ENCODE measurements around the gene SETDB1. TPM values are rescaled to one million over a fixed set of nuclear protein-coding genes. Genes with fewer than 3 reads are reported as not detected.

Gene SETDB1
- total and polyA plus RNA-seq, 2 of the 13 experiments (the other 11 are each of a cell fraction or from before 2014, with no cell fraction given), result 33.1 to 34.6 TPM

DNA sequence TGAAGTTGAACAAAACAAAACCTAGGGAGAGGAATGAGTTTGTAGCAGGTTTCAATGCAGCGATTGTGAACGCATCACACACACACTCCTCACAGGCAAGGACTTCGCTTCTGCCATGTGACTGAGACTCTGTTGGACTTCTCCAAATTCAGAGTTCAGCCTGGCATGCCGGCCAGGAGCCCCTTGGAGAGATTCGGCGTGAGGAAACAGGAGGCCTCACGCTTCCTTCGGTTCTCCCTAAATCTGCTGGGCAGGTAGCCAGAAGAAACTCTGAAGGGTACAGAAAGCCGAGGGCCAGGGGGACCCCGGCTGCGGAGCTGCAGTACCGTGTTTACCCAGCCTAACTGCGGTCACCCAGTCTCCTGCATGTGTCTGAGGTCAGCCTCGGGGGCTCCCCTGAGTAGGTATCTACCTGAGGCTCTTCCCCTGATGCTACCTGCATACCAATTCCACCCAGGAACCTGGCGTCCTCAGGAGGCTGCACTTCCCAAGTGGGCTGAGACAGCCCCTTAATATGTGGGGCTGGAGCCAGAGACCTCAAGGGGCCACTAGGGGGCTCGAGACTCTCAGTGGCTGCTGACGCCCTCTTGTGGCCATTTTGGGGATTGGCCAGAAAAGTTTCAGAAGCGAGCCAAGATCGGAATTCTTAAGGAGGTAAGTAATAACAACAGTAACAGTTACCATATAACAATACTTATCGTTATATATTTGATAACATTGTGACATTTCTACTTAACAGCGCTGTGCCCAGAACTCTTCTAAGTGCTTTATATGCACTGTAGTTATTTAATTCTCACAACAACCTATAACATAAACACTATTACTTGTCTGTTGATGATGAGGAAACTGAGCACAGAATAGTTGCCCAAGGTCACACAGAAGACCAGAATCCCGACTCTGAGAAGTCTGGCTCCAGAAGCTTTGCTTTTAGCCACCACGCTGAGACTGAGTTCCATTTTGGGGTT is 53.2 kb downstream of the SETDB1 start (continued):
- TF ChIP-seq, protein P1, sequence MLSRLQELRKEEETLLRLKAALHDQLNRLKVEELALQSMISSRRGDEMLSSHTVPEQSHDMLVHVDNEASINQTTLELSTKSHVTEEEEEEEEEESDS (CRISPR knock-in tag; IDR thresholded peaks at IDR 0.05; ENCODE audit: borderline replicate concordance), result no peak
- TF ChIP-seq ZNF367 (CRISPR knock-in tag; IDR thresholded peaks at IDR 0.05; ENCODE audit: borderline replicate concordance) (no peak), ZNF260 (CRISPR knock-in tag; IDR thresholded peaks at IDR 0.05; ENCODE audit: borderline replicate concordance, low read depth) (no peak), NFKBIZ (CRISPR knock-in tag; IDR thresholded peaks at IDR 0.05) (0 out of 2 replicates have a peak, but pooled peaks have one; percentile 20), ZNF121 (CRISPR knock-in tag; IDR thresholded peaks at IDR 0.05) (no peak), ZNF383 (CRISPR knock-in tag; IDR thresholded peaks at IDR 0.05; ENCODE audit: borderline replicate concordance) (no peak), SCMH1 (CRISPR knock-in tag; IDR thresholded peaks at IDR 0.05; ENCODE audit: borderline replicate concordance) (no peak), CREM (IDR thresholded peaks at IDR 0.05) (no peak), CREM (CRISPR knock-in tag; IDR thresholded peaks at IDR 0.05) (no peak), ZNF891 (CRISPR knock-in tag; IDR thresholded peaks at IDR 0.05) (no peak), ZNF746 (CRISPR knock-in tag; IDR thresholded peaks at IDR 0.05) (no peak), ZNF747 (CRISPR knock-in tag; IDR thresholded peaks at IDR 0.05; ENCODE audit: borderline replicate concordance) (no peak), ZNF816 (CRISPR knock-in tag; IDR thresholded peaks at IDR 0.05; ENCODE audit: borderline replicate concordance) (no peak)
- TF ChIP-seq, protein P2, sequence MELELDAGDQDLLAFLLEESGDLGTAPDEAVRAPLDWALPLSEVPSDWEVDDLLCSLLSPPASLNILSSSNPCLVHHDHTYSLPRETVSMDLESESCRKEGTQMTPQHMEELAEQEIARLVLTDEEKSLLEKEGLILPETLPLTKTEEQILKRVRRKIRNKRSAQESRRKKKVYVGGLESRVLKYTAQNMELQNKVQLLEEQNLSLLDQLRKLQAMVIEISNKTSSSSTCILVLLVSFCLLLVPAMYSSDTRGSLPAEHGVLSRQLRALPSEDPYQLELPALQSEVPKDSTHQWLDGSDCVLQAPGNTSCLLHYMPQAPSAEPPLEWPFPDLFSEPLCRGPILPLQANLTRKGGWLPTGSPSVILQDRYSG (CRISPR knock-in tag; IDR thresholded peaks at IDR 0.05), result no peak
- TF ChIP-seq, protein P3, sequence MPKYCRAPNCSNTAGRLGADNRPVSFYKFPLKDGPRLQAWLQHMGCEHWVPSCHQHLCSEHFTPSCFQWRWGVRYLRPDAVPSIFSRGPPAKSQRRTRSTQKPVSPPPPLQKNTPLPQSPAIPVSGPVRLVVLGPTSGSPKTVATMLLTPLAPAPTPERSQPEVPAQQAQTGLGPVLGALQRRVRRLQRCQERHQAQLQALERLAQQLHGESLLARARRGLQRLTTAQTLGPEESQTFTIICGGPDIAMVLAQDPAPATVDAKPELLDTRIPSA (CRISPR knock-in tag; IDR thresholded peaks at IDR 0.05; ENCODE audit: borderline replicate concordance), result no peak
- TF ChIP-seq, protein P4, sequence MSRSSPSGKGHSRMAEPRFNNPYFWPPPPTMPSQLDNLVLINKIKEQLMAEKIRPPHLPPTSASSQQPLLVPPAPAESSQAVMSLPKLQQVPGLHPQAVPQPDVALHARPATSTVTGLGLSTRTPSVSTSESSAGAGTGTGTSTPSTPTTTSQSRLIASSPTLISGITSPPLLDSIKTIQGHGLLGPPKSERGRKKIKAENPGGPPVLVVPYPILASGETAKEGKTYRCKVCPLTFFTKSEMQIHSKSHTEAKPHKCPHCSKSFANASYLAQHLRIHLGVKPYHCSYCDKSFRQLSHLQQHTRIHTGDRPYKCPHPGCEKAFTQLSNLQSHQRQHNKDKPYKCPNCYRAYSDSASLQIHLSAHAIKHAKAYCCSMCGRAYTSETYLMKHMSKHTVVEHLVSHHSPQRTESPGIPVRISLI (CRISPR knock-in tag; IDR thresholded peaks at IDR 0.05; ENCODE audit: borderline replicate concordance), result peak; percentile 33; the same call in 1 of the 2 replicates
- TF ChIP-seq, protein P5, sequence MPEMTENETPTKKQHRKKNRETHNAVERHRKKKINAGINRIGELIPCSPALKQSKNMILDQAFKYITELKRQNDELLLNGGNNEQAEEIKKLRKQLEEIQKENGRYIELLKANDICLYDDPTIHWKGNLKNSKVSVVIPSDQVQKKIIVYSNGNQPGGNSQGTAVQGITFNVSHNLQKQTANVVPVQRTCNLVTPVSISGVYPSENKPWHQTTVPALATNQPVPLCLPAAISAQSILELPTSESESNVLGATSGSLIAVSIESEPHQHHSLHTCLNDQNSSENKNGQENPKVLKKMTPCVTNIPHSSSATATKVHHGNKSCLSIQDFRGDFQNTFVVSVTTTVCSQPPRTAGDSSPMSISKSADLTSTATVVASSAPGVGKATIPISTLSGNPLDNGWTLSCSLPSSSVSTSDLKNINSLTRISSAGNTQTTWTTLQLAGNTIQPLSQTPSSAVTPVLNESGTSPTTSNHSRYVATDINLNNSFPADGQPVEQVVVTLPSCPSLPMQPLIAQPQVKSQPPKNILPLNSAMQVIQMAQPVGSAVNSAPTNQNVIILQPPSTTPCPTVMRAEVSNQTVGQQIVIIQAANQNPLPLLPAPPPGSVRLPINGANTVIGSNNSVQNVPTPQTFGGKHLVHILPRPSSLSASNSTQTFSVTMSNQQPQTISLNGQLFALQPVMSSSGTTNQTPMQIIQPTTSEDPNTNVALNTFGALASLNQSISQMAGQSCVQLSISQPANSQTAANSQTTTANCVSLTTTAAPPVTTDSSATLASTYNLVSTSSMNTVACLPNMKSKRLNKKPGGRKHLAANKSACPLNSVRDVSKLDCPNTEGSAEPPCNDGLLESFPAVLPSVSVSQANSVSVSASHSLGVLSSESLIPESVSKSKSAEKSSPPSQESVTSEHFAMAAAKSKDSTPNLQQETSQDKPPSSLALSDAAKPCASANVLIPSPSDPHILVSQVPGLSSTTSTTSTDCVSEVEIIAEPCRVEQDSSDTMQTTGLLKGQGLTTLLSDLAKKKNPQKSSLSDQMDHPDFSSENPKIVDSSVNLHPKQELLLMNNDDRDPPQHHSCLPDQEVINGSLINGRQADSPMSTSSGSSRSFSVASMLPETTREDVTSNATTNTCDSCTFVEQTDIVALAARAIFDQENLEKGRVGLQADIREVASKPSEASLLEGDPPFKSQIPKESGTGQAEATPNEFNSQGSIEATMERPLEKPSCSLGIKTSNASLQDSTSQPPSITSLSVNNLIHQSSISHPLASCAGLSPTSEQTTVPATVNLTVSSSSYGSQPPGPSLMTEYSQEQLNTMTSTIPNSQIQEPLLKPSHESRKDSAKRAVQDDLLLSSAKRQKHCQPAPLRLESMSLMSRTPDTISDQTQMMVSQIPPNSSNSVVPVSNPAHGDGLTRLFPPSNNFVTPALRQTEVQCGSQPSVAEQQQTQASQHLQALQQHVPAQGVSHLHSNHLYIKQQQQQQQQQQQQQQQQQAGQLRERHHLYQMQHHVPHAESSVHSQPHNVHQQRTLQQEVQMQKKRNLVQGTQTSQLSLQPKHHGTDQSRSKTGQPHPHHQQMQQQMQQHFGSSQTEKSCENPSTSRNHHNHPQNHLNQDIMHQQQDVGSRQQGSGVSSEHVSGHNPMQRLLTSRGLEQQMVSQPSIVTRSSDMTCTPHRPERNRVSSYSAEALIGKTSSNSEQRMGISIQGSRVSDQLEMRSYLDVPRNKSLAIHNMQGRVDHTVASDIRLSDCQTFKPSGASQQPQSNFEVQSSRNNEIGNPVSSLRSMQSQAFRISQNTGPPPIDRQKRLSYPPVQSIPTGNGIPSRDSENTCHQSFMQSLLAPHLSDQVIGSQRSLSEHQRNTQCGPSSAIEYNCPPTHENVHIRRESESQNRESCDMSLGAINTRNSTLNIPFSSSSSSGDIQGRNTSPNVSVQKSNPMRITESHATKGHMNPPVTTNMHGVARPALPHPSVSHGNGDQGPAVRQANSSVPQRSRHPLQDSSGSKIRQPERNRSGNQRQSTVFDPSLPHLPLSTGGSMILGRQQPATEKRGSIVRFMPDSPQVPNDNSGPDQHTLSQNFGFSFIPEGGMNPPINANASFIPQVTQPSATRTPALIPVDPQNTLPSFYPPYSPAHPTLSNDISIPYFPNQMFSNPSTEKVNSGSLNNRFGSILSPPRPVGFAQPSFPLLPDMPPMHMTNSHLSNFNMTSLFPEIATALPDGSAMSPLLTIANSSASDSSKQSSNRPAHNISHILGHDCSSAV (CRISPR knock-in tag; IDR thresholded peaks at IDR 0.05; ENCODE audit: borderline replicate concordance), result no peak
